H9 (cell line): ENCODE results near the gene MAP2K7. TPM values are rescaled to one million over a fixed set of nuclear protein-coding genes. Genes with fewer than 3 reads are reported as not detected.

Source experiments
- DNase-seq: peaks from one replicate; pipeline ENCODE4 v3.0.0-alpha.2; 2017
- H2AFZ ChIP-seq: one replicate; pipeline ENCODE4 v1.6.1; 2013; ENCODE audit warnings: mild to moderate bottlenecking, low read length, control low read depth, moderate library complexity
- H2AK5ac ChIP-seq: 2 replicates; pipeline ENCODE4 v1.6.1; 2013; ENCODE audit warnings: low read length, control low read depth, mixed read lengths; ENCODE audit not compliant: insufficient read length
- H2BK120ac ChIP-seq: one replicate; pipeline ENCODE4 v1.6.1; 2013; ENCODE audit warnings: low read depth, mild to moderate bottlenecking, low read length, control low read depth, inconsistent platforms; ENCODE audit not compliant: poor library complexity, severe bottlenecking
- H2BK12ac ChIP-seq: 2 replicates; pipeline ENCODE4 v1.6.1; 2013; ENCODE audit warnings: low read length, control low read depth, mixed read lengths, low read depth; ENCODE audit not compliant: insufficient read length
- H2BK15ac ChIP-seq: 2 replicates; pipeline ENCODE4 v1.6.1; 2013; ENCODE audit warnings: low read depth, low read length, control low read depth
- H2BK20ac ChIP-seq: one replicate; pipeline ENCODE4 v1.6.1; 2013; ENCODE audit warnings: low read depth, mild to moderate bottlenecking, low read length, control low read depth, inconsistent platforms; ENCODE audit not compliant: poor library complexity, severe bottlenecking
- H2BK5ac ChIP-seq: 2 replicates; pipeline ENCODE4 v1.6.1; 2013; ENCODE audit warnings: low read length, control low read depth, mixed read lengths; ENCODE audit not compliant: insufficient read length
- H3K14ac ChIP-seq: 2 replicates; pipeline ENCODE4 v1.6.1; 2013; ENCODE audit warnings: low read length, control low read depth; ENCODE audit not compliant: insufficient read depth
- H3K18ac ChIP-seq: 2 replicates; pipeline ENCODE4 v1.6.1; 2013; ENCODE audit warnings: low read depth, mild to moderate bottlenecking, mixed read lengths, low read length, control low read depth; ENCODE audit not compliant: insufficient read length
- H3K23ac ChIP-seq: 2 replicates; pipeline ENCODE4 v1.6.1; 2013; ENCODE audit warnings: low read length, control low read depth, mixed read lengths, low read depth; ENCODE audit not compliant: insufficient read length
- H3K23me2 ChIP-seq: 2 replicates; pipeline ENCODE4 v1.6.1; 2013; ENCODE audit warnings: low read depth, mild to moderate bottlenecking, mixed read lengths, low read length, control low read depth; ENCODE audit not compliant: insufficient read length, poor library complexity, severe bottlenecking
- H3K27ac ChIP-seq: 2 replicates; pipeline ENCODE4 v1.5.1; 2013; ENCODE audit warnings: low read length, control low read depth, mixed read lengths, low read depth; ENCODE audit not compliant: insufficient read length
- H3K27me3 ChIP-seq: 2 replicates; pipeline ENCODE4 v1.6.1; 2013; ENCODE audit warnings: low read length, control low read depth, inconsistent platforms; ENCODE audit not compliant: insufficient read depth
- H3K4ac ChIP-seq: 2 replicates; pipeline ENCODE4 v1.6.1; 2013; ENCODE audit warnings: low read depth, mild to moderate bottlenecking, control low read depth, inconsistent platforms, low read length, moderate library complexity
- H3K4me1 ChIP-seq: 2 replicates; pipeline ENCODE4 v1.6.1; 2013; ENCODE audit warnings: low read length, control low read depth, inconsistent platforms; ENCODE audit not compliant: insufficient read depth
- H3K4me2 ChIP-seq: 2 replicates; pipeline ENCODE4 v1.6.1; 2013; ENCODE audit warnings: low read length, control low read depth, mixed read lengths; ENCODE audit not compliant: insufficient read length, insufficient read depth
- H3K56ac ChIP-seq: 2 replicates; pipeline ENCODE4 v1.6.1; 2013; ENCODE audit warnings: low read depth, mild to moderate bottlenecking, mixed read lengths, low read length, control low read depth; ENCODE audit not compliant: insufficient read length
- H3K79me1 ChIP-seq: 2 replicates; pipeline ENCODE4 v1.6.1; 2013; ENCODE audit warnings: low read depth, mild to moderate bottlenecking, moderate library complexity, low read length, control low read depth, inconsistent platforms; ENCODE audit not compliant: insufficient read depth, poor library complexity, severe bottlenecking
- H3K79me2 ChIP-seq: 2 replicates; pipeline ENCODE4 v1.6.1; 2013; ENCODE audit warnings: low read length, control low read depth, inconsistent platforms; ENCODE audit not compliant: insufficient read depth
- H3K9ac ChIP-seq: 2 replicates; pipeline ENCODE4 v1.6.1; 2013; ENCODE audit warnings: low read length, control low read depth, mixed read lengths; ENCODE audit not compliant: insufficient read length; ENCODE audit errors: extremely low read depth
- H3K9me3 ChIP-seq: one replicate; pipeline ENCODE4 v1.6.1; 2013; ENCODE audit warnings: low read depth, low read length, inconsistent platforms; ENCODE audit not compliant: control insufficient read depth
- H3T11ph ChIP-seq: one replicate; pipeline ENCODE4 v1.6.1; 2013; ENCODE audit warnings: mild to moderate bottlenecking, low read length, control low read depth, inconsistent platforms
- H4K20me1 ChIP-seq: one replicate; pipeline ENCODE4 v1.6.1; 2013; ENCODE audit not compliant: control insufficient read depth, insufficient read length, insufficient read depth
- H4K5ac ChIP-seq: 2 replicates; pipeline ENCODE4 v1.6.1; 2013; ENCODE audit warnings: low read depth, mild to moderate bottlenecking, mixed read lengths, low read length, control low read depth; ENCODE audit not compliant: insufficient read length
- H4K8ac ChIP-seq: replicated peaks from 2 replicates; pipeline ENCODE4 v1.6.1; 2013; ENCODE audit warnings: low read length, control low read depth, mixed read lengths, low read depth; ENCODE audit not compliant: insufficient read length
- H4K91ac ChIP-seq: 2 replicates; pipeline ENCODE4 v1.6.1; 2013; ENCODE audit warnings: low read depth, mild to moderate bottlenecking, moderate library complexity, mixed read lengths, low read length, control low read depth; ENCODE audit not compliant: insufficient read length
- H3K27ac Mint-ChIP-seq, 3 experiments: 2 replicates in 2 of 3; 3 replicates in 1 of 3; pipeline ENCODE4 v1.8.0; 2020 to 2021; ENCODE audit warnings: mixed read lengths in 3 of 3, mild to moderate bottlenecking in 1 of 3, moderate library complexity in 1 of 3
- H3K27me3 Mint-ChIP-seq: 2 replicates; pipeline ENCODE4 v1.8.0; 2021; ENCODE audit warnings: low read depth, mild to moderate bottlenecking, moderate library complexity, mixed read lengths
- H3K36me3 Mint-ChIP-seq, 3 experiments: 2 replicates in 2 of 3; 3 replicates in 1 of 3; pipeline ENCODE4 v1.8.0; 2020 to 2021; ENCODE audit warnings: low read depth in 3 of 3, mixed read lengths in 3 of 3; ENCODE audit not compliant: insufficient read depth in 1 of 3
- H3K4me1 Mint-ChIP-seq, 2 experiments: 2 replicates each; pipeline ENCODE4 v1.8.0; 2020; ENCODE audit warnings: mixed read lengths in 2 of 2
- H3K4me3 Mint-ChIP-seq, 2 experiments: 2 replicates in 1 of 2; 3 replicates in 1 of 2; pipeline ENCODE4 v1.8.0; 2020 to 2021; ENCODE audit warnings: mild to moderate bottlenecking in 2 of 2, mixed read lengths in 2 of 2, moderate library complexity in 1 of 2
- H3K9me3 Mint-ChIP-seq, 2 experiments: 2 replicates in 1 of 2; 3 replicates in 1 of 2; pipeline ENCODE4 v1.8.0; 2020; ENCODE audit warnings: mild to moderate bottlenecking in 2 of 2, mixed read lengths in 2 of 2, moderate library complexity in 1 of 2
- WGBS: extraction: QIAGEN DNeasy Blood & Tissue Kit; methylation state at CpG from one replicate; pipeline ENCODE4 v1.1.7; 2013; ENCODE audit warnings: missing lambda C conversion rate, low lambda C conversion rate, mixed read lengths; ENCODE audit not compliant: insufficient read length; ENCODE audit errors: extremely low coverage; 5-methylcytosine and 5-hydroxymethylcytosine counted together
- long read RNA-seq: library from polyadenylated mRNA; unstranded; transcript quantifications from one replicate; pipeline ENCODE4 v2.0.0, GENCODE V29; 2020
- total RNA-seq: library from RNA; stranded (reverse); gene quantifications from 2 replicates; pipeline ENCODE4 v1.2.1, GENCODE V29; 2021
- TF ChIP-seq, protein P1 (sequence below): fragments of 200-600 bp; sonication (generic); conservative IDR thresholded peaks from 3 replicates; pipeline ENCODE4 v1.8.0; 2021; ENCODE audit warnings: antibody characterized with exemption, mild to moderate bottlenecking

The MAP2K7 gene
- total RNA-seq: 47.2 and 48.1 TPM in 2 replicates
- long read RNA-seq, transcript MAP2K7-201 (11 exons, 3,361 nt): major isoform, 8 of 18 reads
- long read RNA-seq, partial matches to known transcripts: 4 of 18 reads
- long read RNA-seq, other reads (novel, unspliced or antisense): 5 of 18 reads

DNA sequence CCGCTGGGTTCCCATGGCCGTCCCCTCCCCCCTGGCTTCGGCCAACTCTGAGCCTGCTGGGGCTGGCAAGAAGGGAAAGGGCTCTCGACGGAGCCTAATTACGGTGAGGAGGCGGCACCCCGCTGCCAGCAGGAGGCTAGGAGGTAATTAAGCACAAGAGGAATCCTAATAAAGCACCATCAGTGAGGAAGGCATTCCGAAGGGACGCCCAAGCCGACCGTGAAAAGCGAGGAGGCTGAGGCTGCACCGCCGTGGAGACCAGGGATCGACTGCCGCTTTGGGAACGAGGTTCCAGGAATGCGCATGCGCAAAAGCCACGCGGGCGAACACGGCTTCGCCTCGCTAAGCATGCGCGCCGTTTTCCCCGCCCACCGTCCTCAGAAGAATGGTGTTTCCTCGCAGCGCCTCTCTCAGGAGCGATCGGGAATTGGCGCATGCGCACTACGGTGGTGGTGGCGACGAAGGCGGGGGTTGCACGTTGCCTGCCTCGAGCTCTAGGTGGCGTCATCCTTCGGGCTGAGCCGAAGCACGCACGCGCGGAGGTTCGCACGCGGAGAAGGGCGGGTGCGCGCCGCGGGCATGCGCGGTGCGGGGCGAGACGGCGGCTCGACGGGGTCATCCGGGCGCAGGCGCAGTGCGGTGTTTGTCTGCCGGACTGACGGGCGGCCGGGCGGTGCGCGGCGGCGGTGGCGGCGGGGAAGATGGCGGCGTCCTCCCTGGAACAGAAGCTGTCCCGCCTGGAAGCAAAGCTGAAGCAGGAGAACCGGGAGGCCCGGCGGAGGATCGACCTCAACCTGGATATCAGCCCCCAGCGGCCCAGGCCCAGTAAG lies at the start of gene MAP2K7:
TSS of gene MAP2K7 (plus strand) at position 634 of the 830 bp plus-strand sequence. CDS start at position 702, 68 bp downstream.
- Histone ChIP-seq H3K23me2 (peaks cover 19% of the 10 kb centered on the region), H3K56ac (no peak within 1 kb of the TSS), H2BK120ac (no peak within 1 kb of the TSS), H3K4ac (no peak within 1 kb of the TSS), H2BK5ac (no peak within 1 kb of the TSS), H3T11ph (no peak within 1 kb of the TSS), H2AK5ac (no peak within 1 kb of the TSS), H2BK20ac (no peak within 1 kb of the TSS), H3K4me2 (peak within 1 kb of the TSS; percentile 91), H4K8ac (no peak within 1 kb of the TSS), H3K9ac (peak within 1 kb of the TSS; percentile 66), H2AFZ (no peak within 1 kb of the TSS), H2BK15ac (no peak within 1 kb of the TSS), H3K27me3 (no peaks in the 10 kb centered on the region), H3K9me3 (no peaks in the 10 kb centered on the region), H3K79me2 (peaks cover 6% of the 10 kb centered on the region; the same call in 1 of the 2 replicates), H3K27ac (no peak within 1 kb of the TSS), H4K5ac (no peak within 1 kb of the TSS), H3K23ac (no peak within 1 kb of the TSS), H3K18ac (peak within 1 kb of the TSS; percentile 71), H2BK12ac (no peak within 1 kb of the TSS), H3K14ac (peak within 1 kb of the TSS; percentile 73), H3K79me1 (no peaks in the 10 kb centered on the region), H3K4me1 (0 out of 2 replicates have a peak, but pooled peaks cover 4% of the 10 kb centered on the region), H4K91ac (no peak within 1 kb of the TSS), H4K20me1 (no peaks in the 10 kb centered on the region)
- H3K9me3 Mint-ChIP-seq: no peaks in the 10 kb centered on the region; a peak in 3 of 5 replicates
- peak within 1 kb of the TSS; percentile 94 to 97 (median 95) for H3K27ac Mint-ChIP-seq
- WGBS: no CpG with 5 or more reads among the region's 89 CpGs
- H3K27me3 Mint-ChIP-seq: peaks cover 3% of the 10 kb centered on the region; the same call in 1 of the 2 replicates
- DNase-seq: peak; percentile 99
- H3K4me1 Mint-ChIP-seq: peaks cover 15 to 24% of the 10 kb centered on the region in 2 experiments
- peak within 1 kb of the TSS; percentile 86 to 93 for H3K4me3 Mint-ChIP-seq
- H3K36me3 Mint-ChIP-seq: peaks cover 13 to 29% (median 20%) of the 10 kb centered on the region in 3 experiments
- TF ChIP-seq, protein P1, sequence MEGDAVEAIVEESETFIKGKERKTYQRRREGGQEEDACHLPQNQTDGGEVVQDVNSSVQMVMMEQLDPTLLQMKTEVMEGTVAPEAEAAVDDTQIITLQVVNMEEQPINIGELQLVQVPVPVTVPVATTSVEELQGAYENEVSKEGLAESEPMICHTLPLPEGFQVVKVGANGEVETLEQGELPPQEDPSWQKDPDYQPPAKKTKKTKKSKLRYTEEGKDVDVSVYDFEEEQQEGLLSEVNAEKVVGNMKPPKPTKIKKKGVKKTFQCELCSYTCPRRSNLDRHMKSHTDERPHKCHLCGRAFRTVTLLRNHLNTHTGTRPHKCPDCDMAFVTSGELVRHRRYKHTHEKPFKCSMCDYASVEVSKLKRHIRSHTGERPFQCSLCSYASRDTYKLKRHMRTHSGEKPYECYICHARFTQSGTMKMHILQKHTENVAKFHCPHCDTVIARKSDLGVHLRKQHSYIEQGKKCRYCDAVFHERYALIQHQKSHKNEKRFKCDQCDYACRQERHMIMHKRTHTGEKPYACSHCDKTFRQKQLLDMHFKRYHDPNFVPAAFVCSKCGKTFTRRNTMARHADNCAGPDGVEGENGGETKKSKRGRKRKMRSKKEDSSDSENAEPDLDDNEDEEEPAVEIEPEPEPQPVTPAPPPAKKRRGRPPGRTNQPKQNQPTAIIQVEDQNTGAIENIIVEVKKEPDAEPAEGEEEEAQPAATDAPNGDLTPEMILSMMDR: peak; percentile 68
